ENCODE data around the gene KRTAP29-1. TPM values are rescaled to one million over a fixed set of nuclear protein-coding genes. Genes with fewer than 3 reads are reported as not detected.

Gene KRTAP29-1
- total RNA-seq, 4 donors from 2014 or later = 2.5 TPM; not detected in 3

GRCh38 chr17:41254861-41255260, 47.8 kb downstream of the KRTAP29-1 start:
- TF ChIP-seq POLR2A (IDR thresholded peaks at IDR 0.05) (no peak), CTCF (IDR thresholded peaks at IDR 0.05) (no peak)
- WGBS, 2 donors = 0 to 44% methylated on average over 1 of the region's 1 CpG
- intact Hi-C loops (cut with DNase I; ENCODE audit: low total_unique reads) = no loop called here
- no peak overlapping the region for H3K4me3 ChIP-seq (ENCODE audit: low read depth, poor library complexity, severe bottlenecking)
- DNase-seq (ENCODE audit: low spot score in 2 of 2) = no peak

Other genes with a start within 250 kb of the KRTAP29-1 start
- gene KRTAP2-2, start 247.6 kb downstream of the KRTAP29-1 start, total RNA-seq = 10 to 100 TPM in 1 of 4 donors, 1 to 10 TPM in 1, not detected in 2; 3.6 to 58.7 TPM
- gene KRTAP2-3, start 242.7 kb downstream of the KRTAP29-1 start, total RNA-seq = 10 to 100 TPM in 1 of 4 donors, 1 to 10 TPM in 1, not detected in 2; 3.9 to 12.8 TPM
- gene KRTAP2-4, start 237.0 kb downstream of the KRTAP29-1 start, total RNA-seq = 10 to 100 TPM in 1 of 4 donors, not detected in 3; 61.4 TPM
- gene KRTAP4-7, start 218.7 kb downstream of the KRTAP29-1 start, total RNA-seq = 10 to 100 TPM in 1 of 4 donors, 1 to 10 TPM in 1, under 1 TPM in 1, not detected in 1; 0.54 to 73.1 (median 2.4) TPM
- gene KRTAP4-8, start 204.7 kb downstream of the KRTAP29-1 start, total RNA-seq = 10 to 100 TPM in 1 of 4 donors, not detected in 3; 27.3 TPM
- gene KRTAP4-16, start 200.6 kb downstream of the KRTAP29-1 start, total RNA-seq = not detected
- gene KRTAP4-9, start 197.5 kb downstream of the KRTAP29-1 start, total RNA-seq = 10 to 100 TPM in 1 of 4 donors, 1 to 10 TPM in 1, under 1 TPM in 1, not detected in 1; 0.44 to 73.5 (median 2.6) TPM
- gene KRTAP4-11, start 184.5 kb downstream of the KRTAP29-1 start, total RNA-seq = 10 to 100 TPM in 1 of 4 donors, under 1 TPM in 1, not detected in 2; 0.89 to 20.6 TPM
- 10 to 100 TPM in 1 of 4 donors, not detected in 3; 57.0 TPM for gene KRTAP4-12, start 178.7 kb downstream of the KRTAP29-1 start, total RNA-seq
- gene KRTAP4-6, start 162.3 kb downstream of the KRTAP29-1 start, total RNA-seq = 10 to 100 TPM in 1 of 4 donors, under 1 TPM in 1, not detected in 2; 0.25 to 54.3 TPM
- gene KRTAP4-5, start 153.0 kb downstream of the KRTAP29-1 start, total RNA-seq = 10 to 100 TPM in 1 of 4 donors, under 1 TPM in 1, not detected in 2; 0.34 to 14.9 TPM
- gene KRTAP4-4, start 142.1 kb downstream of the KRTAP29-1 start, total RNA-seq = 100 to 1,000 TPM in 1 of 4 donors, under 1 TPM in 1, not detected in 2; 0.84 to 102 TPM
- gene KRTAP4-3, start 134.6 kb downstream of the KRTAP29-1 start, total RNA-seq = 10 to 100 TPM in 1 of 4 donors, 1 to 10 TPM in 1, not detected in 2; 1.2 to 54.0 TPM
- gene KRTAP4-2, start 124.6 kb downstream of the KRTAP29-1 start, total RNA-seq = 10 to 100 TPM in 1 of 4 donors, 1 to 10 TPM in 1, not detected in 2; 5.0 to 75.4 TPM
- 10 to 100 TPM in 1 of 4 donors, 1 to 10 TPM in 1, not detected in 2; 2.1 to 66.2 TPM for gene KRTAP4-1, start 117.9 kb downstream of the KRTAP29-1 start, total RNA-seq
- under 1 TPM in 1 of 4 donors, not detected in 3; 0.91 TPM for gene KRTAP9-1, start 113.0 kb downstream of the KRTAP29-1 start, total RNA-seq
- gene KRTAP9-2, start 76.2 kb downstream of the KRTAP29-1 start, total RNA-seq = 100 to 1,000 TPM in 1 of 4 donors, 10 to 100 TPM in 1, not detected in 2; 18.1 to 183 TPM
- 100 to 1,000 TPM in 1 of 4 donors, 1 to 10 TPM in 1, under 1 TPM in 1, not detected in 1; 0.27 to 218 (median 8.7) TPM for gene KRTAP9-3, start 70.4 kb downstream of the KRTAP29-1 start, total RNA-seq
- 100 to 1,000 TPM in 1 of 4 donors, under 1 TPM in 2, not detected in 1; 0.47 to 120 (median 0.97) TPM for gene KRTAP9-8, start 64.9 kb downstream of the KRTAP29-1 start, total RNA-seq
- gene KRTAP9-4, start 53.2 kb downstream of the KRTAP29-1 start, total RNA-seq = 100 to 1,000 TPM in 1 of 4 donors, 1 to 10 TPM in 1, under 1 TPM in 1, not detected in 1; 0.37 to 177 (median 2.1) TPM
- 10 to 100 TPM in 1 of 4 donors, 1 to 10 TPM in 1, not detected in 2; 2.1 to 94.5 TPM for gene KRTAP9-9, start 47.5 kb downstream of the KRTAP29-1 start, total RNA-seq
- gene KRTAP9-6, start 37.5 kb downstream of the KRTAP29-1 start, total RNA-seq = under 1 TPM in 2 of 4 donors, not detected in 2; 0.38 to 0.62 TPM
- 10 to 100 TPM in 1 of 4 donors, under 1 TPM in 1, not detected in 2; 0.51 to 17.1 TPM for gene KRTAP9-7, start 27.2 kb downstream of the KRTAP29-1 start, total RNA-seq
- gene KRTAP16-1, start 6.5 kb upstream of the KRTAP29-1 start, total RNA-seq = 1 to 10 TPM in 1 of 4 donors, not detected in 3; 5.9 TPM
- gene KRTAP17-1, start 12.9 kb upstream of the KRTAP29-1 start, total RNA-seq = 10 to 100 TPM in 1 of 4 donors, 1 to 10 TPM in 1, not detected in 2; 1.3 to 38.6 TPM
- gene KRT33A, start 48.0 kb upstream of the KRTAP29-1 start, total RNA-seq = 10 to 100 TPM in 2 of 4 donors, under 1 TPM in 1, not detected in 1; 0.25 to 73.9 (median 11.0) TPM
- gene KRT33B, start 67.0 kb upstream of the KRTAP29-1 start, total RNA-seq = 100 to 1,000 TPM in 1 of 4 donors, 1 to 10 TPM in 1, under 1 TPM in 1, not detected in 1; 0.25 to 117 (median 4.4) TPM
- gene KRT34, start 79.5 kb upstream of the KRTAP29-1 start, total RNA-seq = 100 to 1,000 TPM in 1 of 4 donors, 10 to 100 TPM in 1, 1 to 10 TPM in 1, under 1 TPM in 1; 0.72 to 143 (median 6.3) TPM
- gene KRT31, start 94.8 kb upstream of the KRTAP29-1 start, total RNA-seq = 100 to 1,000 TPM in 1 of 4 donors, 10 to 100 TPM in 3; 15.9 to 197 (median 24.1) TPM
- gene KRT37, start 121.7 kb upstream of the KRTAP29-1 start, total RNA-seq = not detected
- 1 to 10 TPM in 2 of 4 donors, not detected in 2; 1.3 to 1.8 TPM for gene KRT38, start 138.1 kb upstream of the KRTAP29-1 start, total RNA-seq
- gene KRT32, start 164.5 kb upstream of the KRTAP29-1 start, total RNA-seq = 10 to 100 TPM in 1 of 4 donors, under 1 TPM in 1, not detected in 2; 0.46 to 11.6 TPM
- gene KRT35, start 178.3 kb upstream of the KRTAP29-1 start, total RNA-seq = under 1 TPM in 1 of 4 donors, not detected in 3; 0.84 TPM
- gene KRT36, start 187.1 kb upstream of the KRTAP29-1 start, total RNA-seq = under 1 TPM in 1 of 4 donors, not detected in 3; 0.97 TPM
- under 1 TPM in 2 of 4 donors, not detected in 2; 0.19 to 0.46 TPM for gene KRT13, start 202.8 kb upstream of the KRTAP29-1 start, total RNA-seq
- 1,000 to 10,000 TPM in 2 of 4 donors, 100 to 1,000 TPM in 2; 802 to 1,380 (median 1,140) TPM for gene KRT15, start 216.0 kb upstream of the KRTAP29-1 start, total RNA-seq
- gene KRT19, start 225.5 kb upstream of the KRTAP29-1 start, total RNA-seq = 100 to 1,000 TPM in 3 of 4 donors, 10 to 100 TPM in 1; 96.0 to 482 (median 285) TPM